ENCODE data around the gene ATP6V1E1.

DNA sequence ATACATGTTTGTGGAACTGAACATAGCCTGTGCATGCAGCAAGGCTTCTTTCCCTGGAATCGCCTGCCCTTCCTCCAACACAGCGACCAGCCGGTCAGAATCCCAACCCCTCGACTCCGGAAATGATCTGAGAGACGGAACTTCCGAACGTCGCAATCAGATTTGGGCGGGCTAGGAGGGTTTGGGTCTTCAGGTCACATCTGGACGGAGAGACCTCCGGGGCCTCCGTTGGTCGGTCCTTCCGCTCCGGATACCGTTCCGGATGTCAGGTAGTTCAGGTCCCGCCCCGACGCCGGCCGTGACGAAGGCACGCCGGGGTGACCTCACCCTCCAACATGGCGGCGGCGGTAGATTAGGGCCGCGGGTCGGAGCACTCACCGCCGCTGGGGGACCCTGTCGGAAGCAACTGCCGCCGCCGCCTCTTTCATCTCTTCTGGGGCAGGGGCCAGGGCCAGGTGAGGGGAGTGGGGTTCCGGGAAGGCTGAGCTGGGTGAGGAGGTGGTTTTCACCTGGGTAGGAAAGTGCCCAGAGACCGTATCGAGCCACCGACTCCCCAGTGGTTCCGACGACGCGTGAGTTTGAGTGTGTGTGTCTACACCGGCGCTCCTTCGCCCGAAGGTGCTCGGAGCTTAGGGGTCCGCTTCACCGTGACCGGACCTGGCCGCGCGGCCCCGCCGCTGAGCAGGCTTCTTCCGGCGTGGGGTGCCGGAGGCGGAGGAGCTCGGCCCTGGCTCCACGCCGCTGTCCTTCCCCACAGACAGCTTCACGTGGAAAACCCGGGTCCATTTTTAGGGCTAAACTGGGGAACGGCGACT is 10.1 kb upstream of the ATP6V1E1 start, which contains the start of gene BCL2L13:
- TF ChIP-seq TAF1 (IDR thresholded peaks at IDR 0.05; ENCODE audit: borderline replicate concordance, insufficient read depth, low read length) (peak; percentile 95), POLR2AphosphoS5 (IDR thresholded peaks at IDR 0.05; ENCODE audit: low read depth, low read length) (peak; percentile 74), SIN3A (IDR thresholded peaks at IDR 0.05; ENCODE audit: borderline replicate concordance, insufficient read depth, low read length) (no peak)
- TF ChIP-seq, protein P1, sequence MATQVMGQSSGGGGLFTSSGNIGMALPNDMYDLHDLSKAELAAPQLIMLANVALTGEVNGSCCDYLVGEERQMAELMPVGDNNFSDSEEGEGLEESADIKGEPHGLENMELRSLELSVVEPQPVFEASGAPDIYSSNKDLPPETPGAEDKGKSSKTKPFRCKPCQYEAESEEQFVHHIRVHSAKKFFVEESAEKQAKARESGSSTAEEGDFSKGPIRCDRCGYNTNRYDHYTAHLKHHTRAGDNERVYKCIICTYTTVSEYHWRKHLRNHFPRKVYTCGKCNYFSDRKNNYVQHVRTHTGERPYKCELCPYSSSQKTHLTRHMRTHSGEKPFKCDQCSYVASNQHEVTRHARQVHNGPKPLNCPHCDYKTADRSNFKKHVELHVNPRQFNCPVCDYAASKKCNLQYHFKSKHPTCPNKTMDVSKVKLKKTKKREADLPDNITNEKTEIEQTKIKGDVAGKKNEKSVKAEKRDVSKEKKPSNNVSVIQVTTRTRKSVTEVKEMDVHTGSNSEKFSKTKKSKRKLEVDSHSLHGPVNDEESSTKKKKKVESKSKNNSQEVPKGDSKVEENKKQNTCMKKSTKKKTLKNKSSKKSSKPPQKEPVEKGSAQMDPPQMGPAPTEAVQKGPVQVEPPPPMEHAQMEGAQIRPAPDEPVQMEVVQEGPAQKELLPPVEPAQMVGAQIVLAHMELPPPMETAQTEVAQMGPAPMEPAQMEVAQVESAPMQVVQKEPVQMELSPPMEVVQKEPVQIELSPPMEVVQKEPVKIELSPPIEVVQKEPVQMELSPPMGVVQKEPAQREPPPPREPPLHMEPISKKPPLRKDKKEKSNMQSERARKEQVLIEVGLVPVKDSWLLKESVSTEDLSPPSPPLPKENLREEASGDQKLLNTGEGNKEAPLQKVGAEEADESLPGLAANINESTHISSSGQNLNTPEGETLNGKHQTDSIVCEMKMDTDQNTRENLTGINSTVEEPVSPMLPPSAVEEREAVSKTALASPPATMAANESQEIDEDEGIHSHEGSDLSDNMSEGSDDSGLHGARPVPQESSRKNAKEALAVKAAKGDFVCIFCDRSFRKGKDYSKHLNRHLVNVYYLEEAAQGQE (IDR thresholded peaks at IDR 0.05; ENCODE audit: insufficient read depth in 1 of 2, low read depth in 2 of 2, low read length in 2 of 2): no peak
